ENCODE measurements around the gene BMX. TPM values are rescaled to one million over a fixed set of nuclear protein-coding genes. Genes with fewer than 3 reads are reported as not detected.

BMX gene
- total RNA-seq: 4.8 TPM
- 3.3 TPM for polyA plus RNA-seq

DNA sequence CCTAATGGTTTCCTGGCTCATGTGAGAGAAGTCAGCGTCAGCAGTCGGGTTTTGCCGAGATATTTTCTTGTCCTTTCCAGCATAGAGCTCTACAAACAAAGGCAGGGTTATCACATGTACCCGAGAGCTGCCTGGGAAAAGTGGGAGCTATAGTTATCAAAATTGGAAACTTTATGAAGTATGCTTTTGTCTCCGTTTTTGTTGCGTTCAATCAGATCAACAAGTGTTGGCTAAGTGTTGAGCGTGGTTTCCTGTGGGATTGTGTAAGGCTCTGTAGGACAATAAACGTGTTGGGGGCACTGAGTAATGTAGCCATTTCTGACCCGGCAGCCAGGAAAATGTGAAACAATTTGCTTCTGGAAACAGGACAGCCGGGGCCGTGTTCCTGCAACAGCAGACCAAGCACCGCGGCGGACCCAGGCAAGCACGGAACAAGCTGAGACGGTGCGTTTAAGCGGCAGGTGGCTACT is at the start of gene BMX:
TSS of gene BMX (plus strand) at position 311 of the 470 bp plus-strand sequence. CDS start 7,547 bp downstream, outside the sequence.
- H3K4me1 ChIP-seq (ENCODE audit: insufficient read depth): no peaks in the 10 kb centered on the region
- no peak within 1 kb of the TSS for H3K27ac ChIP-seq (ENCODE audit: low read depth)
- H3K36me3 ChIP-seq (ENCODE audit: insufficient read depth): no peaks in the 10 kb centered on the region
- no peak within 1 kb of the TSS for H3K4me3 ChIP-seq (ENCODE audit: low read depth, low read length)
- no peak for DNase-seq (ENCODE audit: extremely low spot score)
- WGBS: 62% methylated on average over 18 of the region's 18 CpGs

DNA sequence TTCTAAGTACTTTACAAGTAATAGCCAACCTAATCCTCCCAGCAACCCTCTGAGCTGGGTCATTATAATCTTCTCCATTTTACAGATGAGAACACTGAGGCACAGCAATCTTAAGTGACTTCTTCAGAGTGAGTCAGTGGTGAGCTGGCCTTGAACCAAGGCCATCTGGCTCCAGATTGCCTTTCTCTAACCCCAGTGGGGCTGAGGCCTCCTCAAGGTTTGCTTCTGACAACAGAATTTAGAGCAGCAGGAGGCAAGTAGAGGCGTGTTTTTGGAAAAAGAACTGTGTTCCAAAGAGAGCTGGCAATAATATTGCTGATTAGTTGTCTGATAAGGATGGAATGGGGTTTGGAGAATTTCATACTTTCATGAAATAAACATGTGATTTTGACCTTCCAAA is 48.7 kb upstream of the BMX start:
- no peak overlapping the region for H3K27ac ChIP-seq (ENCODE audit: low read depth)
- H3K4me1 ChIP-seq (ENCODE audit: insufficient read depth): no peaks in the 10 kb centered on the region
- no peak overlapping the region for H3K4me3 ChIP-seq (ENCODE audit: low read depth, low read length)
- no peaks in the 10 kb centered on the region for H3K36me3 ChIP-seq (ENCODE audit: insufficient read depth)
- no peak for DNase-seq (ENCODE audit: extremely low spot score)
- 56% methylated on average over 1 of the region's 1 CpG for WGBS

DNA sequence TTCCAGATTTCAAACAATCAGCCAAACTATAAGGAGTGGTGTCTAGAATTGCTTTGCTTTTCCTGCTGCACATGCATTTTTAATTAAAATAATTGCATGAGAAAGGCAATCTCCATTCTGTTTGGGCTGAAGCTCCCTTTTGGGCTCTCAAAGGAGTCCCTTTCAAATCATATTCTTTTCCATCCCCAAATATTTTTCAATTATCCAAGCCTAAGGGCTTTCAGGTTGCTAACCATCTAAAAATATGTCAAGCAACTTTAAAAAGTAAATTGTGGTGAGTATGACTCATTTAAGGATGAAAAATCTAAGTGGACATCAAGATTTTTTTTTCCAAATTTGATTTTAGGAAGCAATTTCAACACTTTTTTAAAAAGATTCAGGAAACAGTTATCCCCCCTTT is 35.9 kb upstream of the BMX start:
- Histone ChIP-seq H3K27ac (ENCODE audit: low read depth) (no peak overlapping the region), H3K36me3 (ENCODE audit: insufficient read depth) (no peaks in the 10 kb centered on the region), H3K4me1 (ENCODE audit: insufficient read depth) (no peaks in the 10 kb centered on the region), H3K4me3 (ENCODE audit: low read depth, low read length) (no peak overlapping the region)
- no peak for DNase-seq (ENCODE audit: extremely low spot score)

DNA sequence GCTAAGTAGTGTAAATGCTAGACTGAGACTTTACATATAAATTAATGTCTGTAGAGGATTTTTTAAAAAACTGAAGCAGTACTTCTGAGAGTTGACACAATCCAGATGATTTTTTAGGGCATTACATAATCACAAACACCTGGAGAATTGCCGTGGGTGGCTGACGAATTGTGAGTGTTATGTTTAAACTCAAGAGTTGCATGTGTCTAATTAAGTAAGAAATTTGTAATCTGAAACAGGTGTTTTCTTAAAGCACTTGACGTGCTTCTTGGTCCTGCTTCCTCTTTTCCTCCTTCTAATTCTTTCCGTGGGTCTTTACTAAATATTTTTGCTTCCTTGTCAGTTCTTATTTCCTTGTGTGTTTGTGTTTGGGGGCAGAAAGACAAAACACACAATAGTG is 35.3 kb upstream of the BMX start:
- 50% methylated on average over 4 of the region's 4 CpGs for WGBS
- Histone ChIP-seq H3K36me3 (ENCODE audit: insufficient read depth) (no peaks in the 10 kb centered on the region), H3K4me3 (ENCODE audit: low read depth, low read length) (no peak overlapping the region), H3K4me1 (ENCODE audit: insufficient read depth) (no peaks in the 10 kb centered on the region), H3K27ac (ENCODE audit: low read depth) (no peak overlapping the region)
- no peak for DNase-seq (ENCODE audit: extremely low spot score)

DNA sequence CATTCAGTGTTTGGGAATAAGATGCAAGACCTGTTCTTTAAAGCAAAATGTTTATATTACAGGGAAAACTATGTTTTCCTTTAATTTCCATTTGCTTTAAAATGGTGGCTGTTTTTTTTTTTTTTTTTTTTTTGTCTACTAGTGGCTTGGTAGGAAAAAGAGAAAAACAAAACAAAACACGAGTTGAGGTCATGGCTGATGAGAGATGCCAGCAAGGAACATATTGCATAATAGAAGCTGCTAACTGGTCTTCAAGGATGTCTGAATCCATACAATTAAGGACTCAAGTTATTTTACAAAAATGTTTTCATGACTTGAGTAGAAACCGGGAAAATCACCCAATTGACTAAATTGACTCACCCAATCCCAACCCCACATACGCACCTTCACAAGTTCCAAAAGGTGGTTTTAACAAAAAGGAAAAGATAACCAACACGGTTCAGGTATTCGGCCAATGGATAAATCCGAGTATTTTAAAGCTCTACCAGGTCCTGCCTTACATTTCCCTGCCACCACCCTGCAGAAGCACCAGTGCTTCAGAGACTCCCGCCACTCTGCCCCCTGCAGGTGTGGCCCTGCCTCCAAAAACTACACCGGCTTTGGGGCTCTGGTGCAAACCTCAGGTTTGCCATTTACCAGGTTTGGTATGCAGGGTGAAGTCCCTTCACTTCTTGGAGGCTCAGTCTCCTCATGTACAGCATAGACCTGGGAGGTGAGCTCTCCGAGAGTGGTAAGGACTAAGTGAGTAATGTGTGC is 34.5 kb upstream of the BMX start:
- DNase-seq (ENCODE audit: extremely low spot score): no peak
- H3K4me3 ChIP-seq (ENCODE audit: low read depth, low read length): no peak overlapping the region
- WGBS: 91% methylated on average over 9 of the region's 9 CpGs
- H3K4me1 ChIP-seq (ENCODE audit: insufficient read depth): no peaks in the 10 kb centered on the region
- no peaks in the 10 kb centered on the region for H3K36me3 ChIP-seq (ENCODE audit: insufficient read depth)
- H3K27ac ChIP-seq (ENCODE audit: low read depth): no peak overlapping the region

- Histone ChIP-seq H3K27ac (ENCODE audit: low read depth) (no peak overlapping the region), H3K36me3 (ENCODE audit: insufficient read depth) (no peaks in the 10 kb centered on the region), H3K4me3 (ENCODE audit: low read depth, low read length) (no peak overlapping the region), H3K4me1 (ENCODE audit: insufficient read depth) (no peaks in the 10 kb centered on the region)
- DNase-seq (ENCODE audit: extremely low spot score): no peak
- 9% methylated on average over 4 of the region's 4 CpGs for WGBS
Measured at GRCh38 chrX:15468036-15468435, 32.6 kb upstream of the BMX start.

- DNase-seq (ENCODE audit: extremely low spot score): no peak
- Histone ChIP-seq H3K4me1 (ENCODE audit: insufficient read depth) (no peaks in the 10 kb centered on the region), H3K27ac (ENCODE audit: low read depth) (no peak overlapping the region), H3K4me3 (ENCODE audit: low read depth, low read length) (no peak overlapping the region), H3K36me3 (ENCODE audit: insufficient read depth) (no peaks in the 10 kb centered on the region)
- WGBS: 94% methylated on average over 1 of the region's 1 CpG
Measured at GRCh38 chrX:15469613-15470012, 31.0 kb upstream of the BMX start.

GRCh38 chrX:15471028-15471427 is 29.6 kb upstream of the BMX start:
- no peak for DNase-seq (ENCODE audit: extremely low spot score)
- 30% methylated on average over 3 of the region's 3 CpGs for WGBS

DNA sequence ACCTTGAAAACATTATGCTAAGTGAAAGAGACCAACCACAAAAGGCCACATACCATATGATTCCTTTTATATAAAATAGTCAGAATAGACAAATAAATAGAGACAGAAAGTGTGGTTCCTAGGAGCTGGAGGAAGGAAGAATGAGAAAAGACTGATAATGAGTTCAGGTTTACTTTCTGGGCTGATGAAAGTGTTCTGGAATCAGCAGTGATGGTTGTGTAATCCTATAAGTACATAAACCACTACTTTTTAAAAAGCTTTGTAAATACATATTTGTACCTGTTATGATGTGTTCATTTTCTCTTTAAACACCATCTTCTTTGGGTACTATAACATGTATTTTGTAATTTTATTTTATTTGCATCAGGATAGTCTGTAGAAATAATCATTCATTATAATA is 28.1 kb upstream of the BMX start:
- Histone ChIP-seq H3K4me1 (ENCODE audit: insufficient read depth) (no peaks in the 10 kb centered on the region), H3K36me3 (ENCODE audit: insufficient read depth) (no peaks in the 10 kb centered on the region), H3K27ac (ENCODE audit: low read depth) (no peak overlapping the region), H3K4me3 (ENCODE audit: low read depth, low read length) (no peak overlapping the region)
- DNase-seq (ENCODE audit: extremely low spot score): no peak

More at GRCh38 chrX:15471028-15471427, 29.6 kb upstream of the BMX start:
- Histone ChIP-seq H3K4me3 (ENCODE audit: low read depth, low read length) (no peak overlapping the region), H3K36me3 (ENCODE audit: insufficient read depth) (no peaks in the 10 kb centered on the region), H3K27ac (ENCODE audit: low read depth) (no peak overlapping the region), H3K4me1 (ENCODE audit: insufficient read depth) (no peaks in the 10 kb centered on the region)

DNA sequence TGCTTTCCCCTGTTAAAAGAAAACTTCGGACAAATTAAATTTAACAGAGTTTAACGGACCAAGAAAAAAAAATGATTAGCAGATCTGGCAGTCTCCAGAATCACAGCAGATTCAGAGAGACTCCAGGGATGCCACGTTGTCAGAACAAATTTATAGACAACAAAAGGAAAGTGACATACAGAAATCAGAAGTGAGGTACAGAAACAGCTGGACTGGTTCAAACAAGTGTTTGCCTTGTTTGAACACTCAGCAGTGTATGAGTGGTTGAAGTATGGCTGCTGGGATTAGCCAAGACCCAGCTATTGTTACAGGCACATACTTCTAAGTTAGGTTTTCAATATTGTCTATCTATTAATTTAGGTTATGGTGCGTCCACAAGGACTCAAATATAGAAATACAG is 26.6 kb upstream of the BMX start:
- Histone ChIP-seq H3K36me3 (ENCODE audit: insufficient read depth) (no peaks in the 10 kb centered on the region), H3K4me3 (ENCODE audit: low read depth, low read length) (no peak overlapping the region), H3K4me1 (ENCODE audit: insufficient read depth) (no peaks in the 10 kb centered on the region), H3K27ac (ENCODE audit: low read depth) (no peak overlapping the region)
- 88% methylated on average over 4 of the region's 4 CpGs for WGBS
- DNase-seq (ENCODE audit: extremely low spot score): no peak

GRCh38 chrX:15475021-15475420 is 25.6 kb upstream of the BMX start:
- H3K36me3 ChIP-seq (ENCODE audit: insufficient read depth): no peaks in the 10 kb centered on the region
- no peak overlapping the region for H3K27ac ChIP-seq (ENCODE audit: low read depth)
- no peak overlapping the region for H3K4me3 ChIP-seq (ENCODE audit: low read depth, low read length)
- DNase-seq (ENCODE audit: extremely low spot score): no peak
- 75% methylated on average over 5 of the region's 5 CpGs for WGBS
- no peaks in the 10 kb centered on the region for H3K4me1 ChIP-seq (ENCODE audit: insufficient read depth)

DNA sequence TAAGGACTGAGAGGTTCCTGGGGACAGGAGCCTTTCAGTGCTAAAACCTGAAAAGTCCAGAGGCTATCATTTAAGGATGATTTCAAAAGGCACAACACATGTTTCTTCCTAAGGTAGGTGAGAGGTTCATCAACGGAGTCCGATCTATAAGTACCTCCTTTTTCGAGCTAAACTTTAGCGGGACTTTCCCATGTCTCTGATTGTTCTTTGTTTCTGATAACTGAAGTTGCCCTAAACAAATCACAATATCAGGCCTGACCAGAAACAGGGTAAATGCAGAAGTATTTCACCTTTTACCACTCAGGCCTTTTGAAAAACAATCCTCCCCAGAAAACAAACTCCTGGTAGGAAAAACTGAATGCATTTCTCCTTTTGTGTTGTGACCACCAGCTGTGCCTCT is 25.1 kb upstream of the BMX start:
- Histone ChIP-seq H3K27ac (ENCODE audit: low read depth) (peak overlapping the region; percentile 50), H3K4me1 (ENCODE audit: insufficient read depth) (no peaks in the 10 kb centered on the region), H3K4me3 (ENCODE audit: low read depth, low read length) (no peak overlapping the region), H3K36me3 (ENCODE audit: insufficient read depth) (no peaks in the 10 kb centered on the region)
- WGBS: 80% methylated on average over 4 of the region's 4 CpGs
- DNase-seq (ENCODE audit: extremely low spot score): no peak

DNA sequence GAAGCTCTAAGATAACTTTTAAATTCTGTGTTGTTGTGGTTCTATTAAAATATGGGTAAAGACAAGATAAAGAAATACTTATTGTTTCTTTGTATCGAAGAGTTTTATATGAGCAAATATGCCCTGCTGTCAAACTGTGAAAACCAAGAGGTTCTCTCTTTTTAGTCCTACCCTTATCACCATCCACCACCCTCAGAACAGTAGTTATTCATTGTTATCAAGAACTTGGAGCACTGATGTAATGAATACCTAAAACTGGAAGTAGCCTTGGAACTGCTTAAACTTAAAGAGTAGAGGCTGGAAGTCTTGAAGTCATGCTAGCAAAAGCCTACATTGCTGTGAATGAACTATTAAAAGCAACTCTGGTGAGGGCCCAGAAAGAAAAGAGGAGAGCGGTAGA is 16.7 kb upstream of the BMX start:
- H3K4me1 ChIP-seq (ENCODE audit: insufficient read depth): no peaks in the 10 kb centered on the region
- no peak overlapping the region for H3K27ac ChIP-seq (ENCODE audit: low read depth)
- WGBS: 97% methylated on average over 2 of the region's 2 CpGs
- DNase-seq (ENCODE audit: extremely low spot score): no peak
- no peaks in the 10 kb centered on the region for H3K36me3 ChIP-seq (ENCODE audit: insufficient read depth)
- no peak overlapping the region for H3K4me3 ChIP-seq (ENCODE audit: low read depth, low read length)

- H3K27ac ChIP-seq (ENCODE audit: low read depth): peak overlapping the region; percentile 50
- no peaks in the 10 kb centered on the region for H3K4me1 ChIP-seq (ENCODE audit: insufficient read depth)
- DNase-seq (ENCODE audit: extremely low spot score): no peak
- H3K4me3 ChIP-seq (ENCODE audit: low read depth, low read length): peak overlapping the region; percentile 59
- WGBS: 72% methylated on average over 5 of the region's 5 CpGs
- H3K36me3 ChIP-seq (ENCODE audit: insufficient read depth): no peaks in the 10 kb centered on the region
Measured at GRCh38 chrX:15492469-15492868, 8.1 kb upstream of the BMX start.
